GM06990 (cell line): Measurements from ENCODE around the gene XYLT1.

Experiments
- DNase-seq: peaks from one replicate; pipeline ENCODE4 v3.0.0-alpha.2; 2011; ENCODE audit not compliant: insufficient read length; ENCODE audit errors: extremely low read depth
- H3K27me3 ChIP-seq: replicated peaks from 2 replicates; pipeline ENCODE4 v1.6.0; 2011; ENCODE audit warnings: low read length; ENCODE audit not compliant: control insufficient read depth, insufficient read depth
- H3K36me3 ChIP-seq: 2 replicates; pipeline ENCODE4 v1.5.1; 2011; ENCODE audit warnings: low read length; ENCODE audit not compliant: control insufficient read depth, insufficient read depth
- H3K4me3 ChIP-seq: replicated peaks from 2 replicates; pipeline ENCODE4 v1.5.1; 2011; ENCODE audit warnings: low read depth, mild to moderate bottlenecking, control low read depth, low read length
- CTCF ChIP-seq: IDR thresholded peaks from 2 replicates; pipeline ENCODE4 v1.5.1; 2011; ENCODE audit warnings: low read length, control low read depth, mild to moderate bottlenecking, inconsistent platforms; ENCODE audit not compliant: insufficient read depth, poor library complexity, severe bottlenecking

XYLT1 gene

DNA sequence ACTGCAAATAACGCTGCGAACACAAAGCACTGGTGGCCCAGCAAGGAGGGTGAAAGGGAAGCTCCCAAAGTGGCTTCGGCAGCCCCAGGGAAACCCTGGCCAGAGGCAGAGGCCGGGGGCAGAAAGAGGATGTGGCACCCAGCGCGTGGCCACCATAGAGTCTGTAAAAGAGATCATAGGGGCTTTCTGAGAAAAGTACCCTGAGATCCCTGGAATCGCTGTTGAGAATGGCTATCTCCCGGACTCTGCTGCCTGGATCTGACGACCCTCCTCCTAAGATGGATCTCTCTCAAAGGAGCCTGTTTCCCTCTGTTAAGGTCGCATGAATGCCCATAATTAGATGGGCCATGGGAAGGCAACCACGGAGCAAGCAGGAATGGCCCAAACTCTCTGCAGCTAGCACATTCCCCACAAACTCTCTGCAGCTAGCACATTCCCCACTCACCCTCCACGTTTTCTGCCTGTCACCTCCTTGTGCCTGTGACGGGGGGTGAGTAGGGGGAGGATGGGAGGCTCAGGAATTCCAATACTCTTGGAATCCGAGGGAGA, 364.4 kb downstream of the XYLT1 start:
- TF ChIP-seq CTCF: no peak
- DNase-seq: peak; percentile 12
- Histone ChIP-seq H3K36me3 (no peaks in the 10 kb centered on the region), H3K27me3 (no peaks in the 10 kb centered on the region), H3K4me3 (no peak overlapping the region)

- Histone ChIP-seq H3K36me3 (no peaks in the 10 kb centered on the region), H3K4me3 (no peak overlapping the region), H3K27me3 (no peaks in the 10 kb centered on the region)
- DNase-seq: no peak
- TF ChIP-seq CTCF: no peak
Measured at GRCh38 chr16:17105239-17105797, 365.4 kb downstream of the XYLT1 start.

- DNase-seq: no peak
Measured at GRCh38 chr16:17104654-17105053, 366.1 kb downstream of the XYLT1 start.

GRCh38 chr16:17103216-17103615, 367.5 kb downstream of the XYLT1 start:
- no peak for TF ChIP-seq CTCF
- H3K4me3 ChIP-seq: no peak overlapping the region
- no peaks in the 10 kb centered on the region for H3K27me3 ChIP-seq
- H3K36me3 ChIP-seq: no peaks in the 10 kb centered on the region
- no peak for DNase-seq

More at GRCh38 chr16:17104654-17105053, 366.1 kb downstream of the XYLT1 start:
- no peaks in the 10 kb centered on the region for H3K27me3 ChIP-seq
- no peak for TF ChIP-seq CTCF
- H3K4me3 ChIP-seq: no peak overlapping the region
- no peaks in the 10 kb centered on the region for H3K36me3 ChIP-seq

GRCh38 chr16:17101646-17102045, 369.1 kb downstream of the XYLT1 start:
- no peaks in the 10 kb centered on the region for H3K27me3 ChIP-seq
- no peak overlapping the region for H3K4me3 ChIP-seq
- no peaks in the 10 kb centered on the region for H3K36me3 ChIP-seq
- no peak for DNase-seq
- TF ChIP-seq CTCF: no peak

GRCh38 chr16:17098685-17099084, 372.1 kb downstream of the XYLT1 start:
- no peak for DNase-seq
- H3K4me3 ChIP-seq: no peak overlapping the region
- no peak for TF ChIP-seq CTCF
- H3K27me3 ChIP-seq: no peaks in the 10 kb centered on the region
- H3K36me3 ChIP-seq: no peaks in the 10 kb centered on the region
